Left lung (tissue), 10 donors: Measurements from ENCODE around the gene NPIPA3. TPM values are rescaled to one million over a fixed set of nuclear protein-coding genes. Genes with fewer than 3 reads are reported as not detected.
"Not testable (repeated sequence)": the region's sequence is repeated elsewhere in the genome, so short reads cannot be mapped to it uniquely, and the experiment has no call there.

Source experiments
- ATAC-seq: fragments of 200-7000 bp; cut with Tn5 transposase; one replicate; pipeline ENCODE4 v1.9.1; 2020; ENCODE audit warnings: moderate library complexity
- DNase-seq, 4 donors: peaks; one replicate each; pipeline ENCODE4 v3.0.0-alpha.2; 2013 to 2020
- H3K27ac ChIP-seq, 2 donors: fragments of 200-600 bp; sonication (generic) in 1 of 2; one replicate each; pipeline versions ENCODE4 v1.5.0 to v1.8.0; 2020 to 2021
- H3K27me3 ChIP-seq, 2 donors: fragments of 200-600 bp; sonication (generic) in 1 of 2; one replicate each; pipeline versions ENCODE4 v1.5.0 to v1.8.0; 2020 to 2021
- H3K36me3 ChIP-seq, 2 donors: fragments of 200-600 bp; sonication (generic) in 1 of 2; one replicate each; pipeline versions ENCODE4 v1.5.0 to v1.8.0; 2020 to 2021
- H3K4me1 ChIP-seq, 2 donors: fragments of 200-600 bp; one replicate each; pipeline ENCODE4 v1.8.0; 2021
- H3K4me3 ChIP-seq, 2 donors: fragments of 200-600 bp; sonication (generic) in 1 of 2; one replicate each; pipeline versions ENCODE4 v1.5.0 to v1.8.0; 2020 to 2021; ENCODE audit warnings: mild to moderate bottlenecking in 1 of 2
- H3K9me3 ChIP-seq, 2 donors: fragments of 200-600 bp; sonication (generic) in 1 of 2; one replicate each; pipeline versions ENCODE4 v1.5.0 to v1.8.0; 2020 to 2021
- intact Hi-C, 2 donors: fragments of 100-400 bp; cut with DNase I; formaldehyde crosslinking; loops; one replicate each; pipeline versions ENCODE4 v1.11.2 to v1.14.2; 2022
- polyA plus RNA-seq, 6 donors: library from polyadenylated mRNA; unstranded; fragments of 120-200 nt; gene quantifications; one replicate each; pipeline ENCODE4 v1.2.1, GENCODE V29; 2013; ENCODE audit not compliant: insufficient read length in 6 of 6
- total RNA-seq, 2 donors: library from RNA; stranded (reverse); fragmentation: NEBNext Ultra II Directional; extraction: Animal tissue kit (Norgen Biotek cat#: 25700); gene quantifications; one replicate each; pipeline ENCODE4 v1.2.1, GENCODE V29; 2021
- donor health status: DM: no; HTN: yes; CAD: no.
- donor health status: DM: no; HTN: no; CAD: no.

Gene NPIPA3
- total and polyA plus RNA-seq, 8 donors, result 2.1 to 33.5 (median 19.6) TPM

DNA sequence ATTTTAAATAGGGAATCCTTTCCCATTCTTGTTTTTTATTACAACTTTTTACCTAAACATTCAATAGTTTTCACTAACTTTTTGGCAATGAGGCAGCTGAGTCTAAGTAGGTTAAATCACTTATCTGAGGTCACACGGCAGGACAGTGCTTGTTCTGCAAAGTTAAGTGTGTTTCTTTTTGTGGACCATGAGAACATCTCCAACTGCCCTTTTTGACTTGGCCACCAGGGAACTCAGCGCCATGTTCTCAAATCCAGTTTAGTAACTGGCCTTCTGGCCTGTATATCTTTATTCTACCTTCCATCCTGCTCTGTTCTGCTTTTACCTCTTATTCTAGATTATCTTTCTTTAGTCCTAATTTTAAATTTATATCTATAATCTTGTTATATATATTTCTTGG is 70.4 kb downstream of the NPIPA3 start:
- ATAC-seq, intact Hi-C loops, DNase-seq, H3K27me3 ChIP-seq, H3K27ac ChIP-seq, H3K4me3 ChIP-seq, H3K36me3 ChIP-seq, H3K9me3 ChIP-seq, H3K4me1 ChIP-seq: not testable (repeated sequence)

DNA sequence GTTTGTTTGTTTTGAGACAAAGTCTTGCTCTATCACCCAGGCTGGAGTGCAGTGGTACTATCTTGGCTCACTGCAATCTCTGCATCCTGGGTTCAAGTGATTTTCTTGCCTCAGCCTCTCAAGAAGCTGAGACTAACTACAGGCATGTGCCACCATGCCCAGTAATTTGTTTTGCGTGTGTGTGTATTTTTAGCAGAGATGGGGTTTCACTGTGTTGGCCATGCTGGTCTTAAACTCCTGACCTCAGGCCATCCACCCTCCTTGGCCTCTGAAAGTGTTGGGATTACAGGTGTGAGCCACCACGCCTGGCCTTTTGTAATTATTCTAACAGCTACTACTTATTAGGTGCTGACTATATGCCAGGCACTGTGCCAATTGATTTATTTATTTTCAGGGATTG is 72.4 kb downstream of the NPIPA3 start:
- not testable (repeated sequence) for H3K27ac ChIP-seq, H3K36me3 ChIP-seq, ATAC-seq

More for the DNA sequence above, 72.4 kb downstream of the NPIPA3 start:
- H3K4me3 ChIP-seq, DNase-seq, intact Hi-C loops, H3K9me3 ChIP-seq, H3K4me1 ChIP-seq, H3K27me3 ChIP-seq: not testable (repeated sequence)

Other genes starting within 250 kb of the NPIPA3 start
- gene PARN, start 73.2 kb upstream of the NPIPA3 start, total RNA-seq, result 10 to 100 TPM; 30.0 to 37.9 TPM
- gene PARN, start 73.2 kb upstream of the NPIPA3 start, polyA plus RNA-seq, result 10 to 100 TPM; 26.9 to 28.9 (median 27.3) TPM
- 10 to 100 TPM; 74.3 to 76.2 TPM for gene BFAR, start 70.5 kb upstream of the NPIPA3 start, total RNA-seq
- gene BFAR, start 70.5 kb upstream of the NPIPA3 start, polyA plus RNA-seq, result 10 to 100 TPM; 55.5 to 70.1 (median 65.3) TPM
- gene PLA2G10, start 9.1 kb upstream of the NPIPA3 start, total RNA-seq, result 10 to 100 TPM in 1 of 2 donors, 1 to 10 TPM in 1; 3.7 to 18.6 TPM
- under 1 TPM; 0.20 to 0.70 (median 0.49) TPM for gene PLA2G10, start 9.1 kb upstream of the NPIPA3 start, polyA plus RNA-seq
- gene NPIPA2, start 39.1 kb downstream of the NPIPA3 start, total RNA-seq, result 1 to 10 TPM; 3.2 to 4.8 TPM
- gene NPIPA2, start 39.1 kb downstream of the NPIPA3 start, polyA plus RNA-seq, result under 1 TPM in 1 of 6 donors, not detected in 5; 0.44 TPM
- 10 to 100 TPM; 88.6 to 96.5 TPM for gene NOMO1, start 130.3 kb downstream of the NPIPA3 start, total RNA-seq
- 10 to 100 TPM; 68.8 to 86.7 (median 75.2) TPM for gene NOMO1, start 130.3 kb downstream of the NPIPA3 start, polyA plus RNA-seq
- 10 to 100 TPM; 79.2 to 83.4 TPM for gene NPIPA1, start 234.0 kb downstream of the NPIPA3 start, total RNA-seq
- gene NPIPA1, start 234.0 kb downstream of the NPIPA3 start, polyA plus RNA-seq, result 100 to 1,000 TPM; 123 to 217 (median 173) TPM